Vagina (tissue), 2 donors: ENCODE data around the gene PLD1. TPM values are rescaled to one million over a fixed set of nuclear protein-coding genes. Genes with fewer than 3 reads are reported as not detected.

ENCODE experiments used
- DNase-seq, 2 donors: peaks; one replicate each; pipeline ENCODE4 v3.0.0-alpha.2; 2017; ENCODE audit errors: extremely low spot score in 2 of 2
- H3K27ac ChIP-seq: fragments of 200-600 bp; sonication (generic); one replicate; pipeline ENCODE4 v1.5.1; 2019
- H3K27me3 ChIP-seq: fragments of 200-600 bp; sonication (generic); one replicate; pipeline ENCODE4 v1.5.1; 2019
- H3K36me3 ChIP-seq, 2 donors: fragments of 200-600 bp; sonication (generic); one replicate each; pipeline ENCODE4 v1.5.1; 2017 to 2019
- H3K4me1 ChIP-seq: fragments of 200-600 bp; sonication (generic); one replicate; pipeline ENCODE4 v1.5.1; 2019
- H3K4me3 ChIP-seq, 2 donors: fragments of 200-600 bp; sonication (generic); 1 replicate in 1 of 2; 2 replicates in 1 of 2; pipeline ENCODE4 v1.5.1; 2016 to 2019
- H3K9me3 ChIP-seq: fragments of 200-600 bp; sonication (generic); one replicate; pipeline ENCODE4 v1.5.1; 2019
- CTCF ChIP-seq, 3 experiments: fragments of 450-650 bp in 2 of 3; fragments of 200-600 bp in 1 of 3; sonication (generic) in 1 of 3; IDR thresholded peaks; one replicate each; pipeline ENCODE4 v1.5.1; 2017 to 2019; ENCODE audit warnings: antibody characterized with exemption in 3 of 3, mild to moderate bottlenecking in 2 of 3, moderate library complexity in 2 of 3
- POLR2A ChIP-seq, 2 donors: fragments of 450-650 bp; IDR thresholded peaks; one replicate each; pipeline ENCODE4 v1.6.1; 2017; ENCODE audit warnings: antibody characterized with exemption in 2 of 2, mild to moderate bottlenecking in 2 of 2, moderate library complexity in 2 of 2
- POLR2AphosphoS5 ChIP-seq, 2 donors: sonication (generic); formaldehyde crosslinking; IDR thresholded peaks; one replicate each; pipeline ENCODE4 v1.9.0; 2017; ENCODE audit warnings: antibody characterized with exemption in 2 of 2, mild to moderate bottlenecking in 2 of 2, low read depth in 1 of 2; ENCODE audit not compliant: insufficient read depth in 1 of 2
- intact Hi-C: fragments of 100-400 bp; cut with DNase I; formaldehyde crosslinking; loops from one replicate; pipeline ENCODE4 v1.15.1; 2023
- total RNA-seq: library from RNA; depleted of rRNA; stranded (reverse); fragments of >200 nt; gene quantifications from one replicate; pipeline ENCODE4 v1.2.3, GENCODE V29; 2016

PLD1 gene
- total RNA-seq, 1 donor from 2014 or later = 35.6 TPM

GRCh38 chr3:171607452-171607851 lies 202.8 kb downstream of the PLD1 start:
- H3K36me3 ChIP-seq = peaks cover 0 to 31% of the 10 kb centered on the region in 2 donors
- no peak for DNase-seq
- intact Hi-C loops = no loop called here
- H3K4me1 ChIP-seq = no peaks in the 10 kb centered on the region
- no peak overlapping the region for H3K27ac ChIP-seq
- H3K4me3 ChIP-seq = no peak overlapping the region
- H3K9me3 ChIP-seq = no peaks in the 10 kb centered on the region
- no peak for TF ChIP-seq POLR2AphosphoS5 (IDR thresholded peaks at IDR 0.05; ENCODE audit: insufficient read depth in 1 of 2, low read depth in 1 of 2)
- no peaks in the 10 kb centered on the region for H3K27me3 ChIP-seq

- TF ChIP-seq POLR2AphosphoS5 (IDR thresholded peaks at IDR 0.05; ENCODE audit: insufficient read depth in 1 of 2, low read depth in 1 of 2) = no peak
- TF ChIP-seq POLR2A (IDR thresholded peaks at IDR 0.05) = no peak
- no peak for TF ChIP-seq CTCF (IDR thresholded peaks at IDR 0.05)
- Histone ChIP-seq H3K9me3 (no peaks in the 10 kb centered on the region), H3K4me3 (no peak overlapping the region), H3K27me3 (no peaks in the 10 kb centered on the region), H3K36me3 (peaks cover 0 to 25% of the 10 kb centered on the region in 2 donors), H3K4me1 (no peaks in the 10 kb centered on the region), H3K27ac (no peak overlapping the region)
- no peak for DNase-seq
- intact Hi-C loops = no loop called here
These were observed 204.0 kb downstream of the PLD1 start for GRCh38 chr3:171606151-171606751.

GRCh38 chr3:171604370-171604769 lies 205.9 kb downstream of the PLD1 start:
- intact Hi-C loops = no loop called here
- Histone ChIP-seq H3K27me3 (no peaks in the 10 kb centered on the region), H3K9me3 (no peaks in the 10 kb centered on the region), H3K36me3 (peaks cover 0 to 19% of the 10 kb centered on the region in 2 donors), H3K4me3 (no peak overlapping the region), H3K27ac (no peak overlapping the region), H3K4me1 (no peaks in the 10 kb centered on the region)
- DNase-seq = no peak
- TF ChIP-seq POLR2A (IDR thresholded peaks at IDR 0.05) (no peak), POLR2AphosphoS5 (IDR thresholded peaks at IDR 0.05; ENCODE audit: insufficient read depth in 1 of 2, low read depth in 1 of 2) (no peak)

DNA sequence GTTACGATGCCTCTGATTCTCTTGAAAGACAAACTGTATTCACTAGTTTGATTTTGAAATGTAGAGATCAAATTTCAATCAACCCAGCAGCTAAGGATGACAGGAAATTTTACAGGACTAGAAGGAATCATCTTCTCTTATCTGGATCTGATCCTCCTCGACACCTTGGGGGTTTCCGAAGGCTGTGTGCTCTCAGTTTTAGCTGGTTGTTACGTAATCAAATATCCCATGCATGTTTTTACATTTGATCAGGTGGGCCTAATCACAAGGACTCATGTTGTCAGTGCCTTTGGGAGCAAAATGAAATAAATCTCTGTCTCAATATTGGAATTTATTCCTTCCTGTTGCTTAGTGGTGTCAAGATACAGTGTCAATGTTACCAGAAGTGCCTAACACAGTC lies 208.2 kb downstream of the PLD1 start:
- Histone ChIP-seq H3K27me3 (no peaks in the 10 kb centered on the region), H3K9me3 (no peaks in the 10 kb centered on the region), H3K4me1 (no peaks in the 10 kb centered on the region), H3K36me3 (peaks cover 0 to 19% of the 10 kb centered on the region in 2 donors), H3K27ac (no peak overlapping the region), H3K4me3 (no peak overlapping the region)
- intact Hi-C loops = no loop called here
- TF ChIP-seq POLR2A (IDR thresholded peaks at IDR 0.05) (no peak), CTCF (IDR thresholded peaks at IDR 0.05) (no peak), POLR2AphosphoS5 (IDR thresholded peaks at IDR 0.05; ENCODE audit: insufficient read depth in 1 of 2, low read depth in 1 of 2) (no peak)
- no peak for DNase-seq

DNA sequence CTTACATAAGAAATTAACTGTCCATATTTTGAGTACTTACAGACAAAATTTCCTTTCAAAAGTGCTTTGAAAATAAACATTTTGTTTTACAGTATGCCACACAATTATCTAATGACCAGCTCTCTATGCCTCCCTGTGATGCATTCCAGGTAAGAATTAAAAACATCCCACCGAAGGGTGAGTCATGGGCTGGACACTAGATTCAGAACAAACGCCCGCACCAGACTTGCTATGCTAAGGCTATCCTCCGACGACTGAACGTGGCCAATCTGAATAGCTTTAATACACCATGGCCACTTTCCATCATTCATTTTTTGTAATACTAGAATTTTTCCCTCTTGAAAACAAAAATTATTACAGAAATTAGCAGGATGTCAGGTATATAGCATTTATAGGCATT lies 210.3 kb downstream of the PLD1 start:
- no peak for DNase-seq
- no peaks in the 10 kb centered on the region for H3K27me3 ChIP-seq
- H3K9me3 ChIP-seq = no peaks in the 10 kb centered on the region
- H3K27ac ChIP-seq = no peak overlapping the region
- intact Hi-C loops = no loop called here
- H3K4me3 ChIP-seq = no peak overlapping the region
- peaks cover 0 to 17% of the 10 kb centered on the region in 2 donors for H3K36me3 ChIP-seq
- no peaks in the 10 kb centered on the region for H3K4me1 ChIP-seq
- TF ChIP-seq POLR2A (IDR thresholded peaks at IDR 0.05) (no peak), POLR2AphosphoS5 (IDR thresholded peaks at IDR 0.05; ENCODE audit: insufficient read depth in 1 of 2, low read depth in 1 of 2) (no peak), CTCF (IDR thresholded peaks at IDR 0.05) (no peak)

DNA sequence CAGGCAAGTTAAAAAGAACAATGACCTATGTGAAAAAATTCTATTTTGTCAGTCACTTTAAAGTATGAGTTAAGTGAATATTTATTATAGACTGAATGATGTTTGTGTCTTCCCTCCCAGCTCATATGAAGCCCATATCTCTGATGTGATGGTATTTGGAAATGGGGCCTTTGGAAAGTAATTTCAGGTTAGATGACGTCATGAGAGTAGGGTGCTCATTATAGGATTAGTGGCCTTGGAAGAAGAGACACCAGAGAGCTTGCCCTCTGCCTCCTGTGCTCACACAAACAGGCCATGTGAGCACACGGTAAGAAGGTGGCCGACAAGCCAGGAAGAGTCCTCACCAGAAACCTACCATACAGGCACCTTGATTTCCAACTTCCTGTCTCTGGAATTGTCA lies 211.3 kb downstream of the PLD1 start:
- Histone ChIP-seq H3K4me3 (no peak overlapping the region), H3K4me1 (no peaks in the 10 kb centered on the region), H3K36me3 (peaks cover 0 to 15% of the 10 kb centered on the region in 2 donors), H3K9me3 (no peaks in the 10 kb centered on the region), H3K27ac (no peak overlapping the region), H3K27me3 (no peaks in the 10 kb centered on the region)
- no peak for TF ChIP-seq CTCF (IDR thresholded peaks at IDR 0.05)
- TF ChIP-seq POLR2AphosphoS5 (IDR thresholded peaks at IDR 0.05; ENCODE audit: insufficient read depth in 1 of 2, low read depth in 1 of 2) = no peak
- TF ChIP-seq POLR2A (IDR thresholded peaks at IDR 0.05) = no peak
- no peak for DNase-seq
- intact Hi-C loops = no loop called here
